Renal cortical epithelial cell (primary cell): ENCODE data around the gene UMODL1. TPM values are rescaled to one million over a fixed set of nuclear protein-coding genes. Genes with fewer than 3 reads are reported as not detected.
A peak's percentile ranks its signal among the peaks of the same experiment; 100 is the strongest.

ENCODE experiments used
- DNase-seq: peaks from one replicate; pipeline ENCODE4 v3.0.0-alpha.2; 2011; ENCODE audit warnings: low read depth
- total RNA-seq: library from RNA; depleted of rRNA; stranded (reverse); fragments of >200 nt; gene quantifications from 2 replicates; pipeline ENCODE4 v1.2.3, GENCODE V29; 2014

UMODL1 gene
- total RNA-seq, 1 donor from 2014 or later = not detected

DNA sequence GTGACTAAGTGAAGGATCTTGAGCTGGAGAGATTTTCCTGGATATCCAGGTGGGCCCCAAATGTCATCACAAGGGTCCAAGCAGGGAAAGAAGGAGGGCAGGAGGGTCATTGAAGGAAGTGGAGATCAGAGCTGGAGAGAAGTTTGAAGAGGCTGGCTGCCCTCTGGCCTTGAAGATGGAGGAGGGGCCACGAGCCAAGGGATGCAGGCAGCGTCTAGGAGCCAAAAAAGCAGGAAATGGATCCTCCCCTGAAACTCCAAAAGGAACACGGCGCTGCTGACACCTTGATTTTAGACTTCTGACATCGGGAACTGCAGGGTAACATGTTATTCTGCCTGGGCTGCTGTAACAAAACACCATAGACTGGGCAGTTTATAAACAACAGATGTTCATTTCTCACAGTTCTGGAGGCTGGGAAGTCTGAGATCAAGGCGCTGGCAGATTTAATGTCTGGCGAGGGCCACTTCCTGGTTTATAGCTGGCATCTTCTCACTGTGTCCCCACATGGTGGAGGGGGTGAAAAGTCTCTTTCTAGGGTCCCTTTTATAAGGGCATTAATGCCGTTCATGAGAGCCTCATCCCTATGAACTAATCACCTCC, 32.2 kb upstream of the UMODL1 start:
- no peak for DNase-seq

DNA sequence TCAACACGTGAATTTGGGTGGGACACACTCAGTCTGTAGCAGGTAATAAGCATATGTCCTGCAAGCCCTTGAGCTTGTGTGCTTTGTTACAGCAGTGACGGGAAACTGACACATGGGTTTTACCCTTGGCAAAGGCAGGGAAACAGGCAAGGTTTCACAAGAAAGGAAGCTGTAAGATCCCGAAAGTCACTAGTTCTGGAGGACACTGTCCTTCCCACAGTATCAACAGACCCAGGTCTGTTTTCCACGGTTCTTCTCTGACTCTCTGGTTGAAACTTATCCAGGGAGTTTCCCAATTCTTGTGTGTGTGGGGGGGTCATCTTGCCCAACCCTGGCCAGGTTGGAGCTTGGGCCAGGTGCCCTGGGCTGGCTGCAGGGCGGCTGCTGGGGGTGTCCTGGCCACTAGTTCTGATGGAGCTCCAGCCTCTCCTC, 31.6 kb upstream of the UMODL1 start:
- DNase-seq = peak; percentile 80

DNA sequence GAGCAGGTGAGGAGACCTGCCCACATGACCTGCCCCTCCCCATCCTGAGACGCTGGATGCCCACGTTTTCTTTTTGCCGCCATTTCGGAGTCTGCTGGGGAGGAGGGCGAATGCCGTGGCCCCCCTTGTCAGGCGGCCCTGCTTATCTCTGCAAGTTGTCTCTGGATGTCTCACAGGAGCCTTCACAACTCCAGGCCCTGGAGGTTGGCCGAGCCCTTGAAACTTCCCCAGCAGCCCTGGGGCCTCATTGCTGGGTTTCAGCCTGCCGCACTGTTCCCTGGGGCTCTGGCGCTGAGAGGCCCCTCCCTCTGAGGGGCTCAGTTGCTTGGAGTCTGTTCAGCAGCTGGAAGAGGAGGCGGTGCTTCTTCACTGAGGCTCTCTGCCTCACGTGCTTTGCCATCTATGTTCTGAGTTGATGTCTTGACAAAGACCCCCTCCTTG, 31.2 kb upstream of the UMODL1 start:
- no peak for DNase-seq

DNA sequence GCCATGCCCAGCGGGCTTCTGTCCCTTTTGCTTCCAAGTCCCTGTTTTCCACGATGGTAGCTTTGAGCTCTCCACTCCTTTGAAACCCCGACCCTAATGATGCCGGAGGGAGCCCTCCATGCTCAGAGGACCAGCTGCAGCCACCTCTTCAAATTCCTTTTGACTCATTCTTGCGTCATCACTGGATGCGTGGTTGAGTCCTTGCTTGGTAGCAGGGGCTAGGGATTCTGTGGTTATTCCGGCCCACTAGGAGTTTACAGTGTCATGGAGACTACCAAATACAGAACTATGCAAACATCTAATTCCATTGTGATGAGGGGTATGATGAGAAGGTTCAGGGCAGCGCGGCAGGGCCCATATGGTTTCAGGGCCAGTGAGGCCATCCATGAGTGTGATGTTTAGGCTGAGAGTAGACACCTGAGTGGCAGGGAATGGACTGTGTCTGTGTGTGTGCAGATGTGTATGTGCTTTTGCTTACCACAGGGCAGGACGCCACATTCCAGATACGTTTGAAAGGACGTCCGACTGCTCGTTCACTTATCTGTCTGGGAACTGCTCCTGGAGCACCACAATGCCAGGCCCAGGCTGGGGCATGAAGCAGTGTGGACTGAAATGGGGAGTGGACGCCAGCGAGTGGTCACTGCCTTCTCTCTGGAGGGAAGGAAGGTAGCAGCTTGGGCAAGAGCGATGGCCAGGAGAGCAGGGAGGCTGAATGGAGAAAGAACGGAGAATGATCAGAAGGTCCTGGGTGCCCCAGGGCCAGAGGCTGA, 30.5 kb upstream of the UMODL1 start:
- peak; percentile 99 for DNase-seq

DNA sequence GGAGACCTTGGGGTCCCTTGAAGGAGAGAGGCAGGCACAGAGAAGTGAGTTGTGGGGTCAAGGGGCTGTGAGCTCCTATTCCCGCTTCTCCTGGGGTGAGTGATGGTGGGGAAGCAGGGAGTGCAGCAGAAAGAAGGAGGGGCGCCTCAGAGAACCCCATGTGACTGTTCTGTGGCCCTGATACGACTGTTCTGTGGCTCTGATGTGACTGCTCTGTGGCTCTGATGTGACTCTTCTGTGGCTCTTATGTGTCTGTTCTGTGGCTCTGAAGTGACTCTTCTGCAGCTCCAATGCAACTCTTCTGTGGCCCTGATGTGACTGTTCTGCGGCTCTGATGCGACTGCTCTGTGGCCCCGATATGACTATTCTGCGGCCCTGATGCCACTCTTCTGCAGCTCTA, 29.9 kb upstream of the UMODL1 start:
- DNase-seq = no peak

- DNase-seq = no peak
These were observed 29.4 kb upstream of the UMODL1 start for GRCh38 chr21:42041711-42042110.

GRCh38 chr21:42042651-42043050, 28.5 kb upstream of the UMODL1 start:
- DNase-seq = no peak

GRCh38 chr21:42043201-42043895, 27.8 kb upstream of the UMODL1 start:
- DNase-seq = no peak

- no peak for DNase-seq
These were observed 27.2 kb upstream of the UMODL1 start for GRCh38 chr21:42043961-42044360.

GRCh38 chr21:42044871-42045495, 26.1 kb upstream of the UMODL1 start:
- no peak for DNase-seq

DNA sequence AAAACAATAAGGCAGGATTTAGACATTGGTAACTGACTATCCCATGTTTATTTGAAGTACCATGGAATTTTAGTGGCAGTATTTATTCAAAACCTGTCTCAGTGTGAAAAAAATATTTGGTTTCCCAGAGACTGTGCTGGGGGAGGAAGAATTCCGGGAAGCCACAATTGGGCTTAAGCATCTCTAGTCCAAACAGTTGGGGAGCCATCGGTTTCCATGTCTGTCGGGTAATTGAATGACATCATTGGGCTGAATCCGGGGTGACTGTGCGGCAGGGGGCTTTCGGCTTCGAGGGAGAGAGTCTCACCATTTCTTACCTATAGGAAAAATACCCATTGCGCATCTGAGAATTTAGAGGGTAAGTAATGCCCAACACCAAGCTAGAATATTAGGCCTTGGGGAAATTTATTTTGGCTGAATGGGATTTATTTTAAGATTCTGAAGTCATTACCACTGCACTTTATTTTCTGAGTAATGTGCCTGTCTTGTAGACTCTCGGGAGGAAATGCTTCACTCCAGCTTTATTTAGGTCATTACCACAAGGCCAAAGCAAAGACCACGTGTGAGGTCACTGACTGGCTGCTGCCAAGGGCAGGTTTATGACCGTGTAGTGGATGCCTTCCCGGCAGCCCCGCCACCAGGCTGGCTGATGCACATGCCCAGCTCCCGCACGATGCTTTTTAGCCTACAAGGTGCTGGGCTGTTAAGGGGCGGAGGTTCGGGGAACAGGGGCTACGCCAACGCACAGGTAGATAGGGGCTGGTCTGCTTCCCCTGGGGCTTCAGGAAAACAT, 23.1 kb upstream of the UMODL1 start:
- DNase-seq = peak; percentile 91

GRCh38 chr21:42048870-42049577, 22.1 kb upstream of the UMODL1 start:
- no peak for DNase-seq

- DNase-seq = no peak
These were observed 21.3 kb upstream of the UMODL1 start for GRCh38 chr21:42049578-42050430.

DNA sequence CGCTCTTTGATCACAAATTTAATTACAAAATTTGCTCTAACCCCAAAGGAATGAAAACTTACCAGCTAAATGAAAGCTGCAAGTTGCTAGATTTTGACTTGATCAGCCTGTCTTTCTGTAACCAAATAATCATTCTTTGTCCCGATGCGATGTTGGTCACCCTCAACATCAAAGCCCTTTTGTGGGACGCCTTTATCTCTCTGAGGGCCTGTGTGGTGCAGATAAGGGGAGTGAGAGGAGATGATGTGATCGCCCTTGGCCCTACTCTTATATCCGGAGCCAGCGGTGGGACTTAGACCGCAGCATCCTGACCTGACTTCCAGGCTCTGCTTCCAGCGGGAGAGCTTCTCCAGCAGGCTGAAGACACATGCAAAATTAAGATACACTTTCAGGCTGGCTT, 19.3 kb upstream of the UMODL1 start:
- DNase-seq = no peak

- DNase-seq = no peak
These were observed 15.7 kb upstream of the UMODL1 start for GRCh38 chr21:42055425-42055824.

- no peak for DNase-seq
These were observed 14.6 kb upstream of the UMODL1 start for GRCh38 chr21:42056468-42056867.

DNA sequence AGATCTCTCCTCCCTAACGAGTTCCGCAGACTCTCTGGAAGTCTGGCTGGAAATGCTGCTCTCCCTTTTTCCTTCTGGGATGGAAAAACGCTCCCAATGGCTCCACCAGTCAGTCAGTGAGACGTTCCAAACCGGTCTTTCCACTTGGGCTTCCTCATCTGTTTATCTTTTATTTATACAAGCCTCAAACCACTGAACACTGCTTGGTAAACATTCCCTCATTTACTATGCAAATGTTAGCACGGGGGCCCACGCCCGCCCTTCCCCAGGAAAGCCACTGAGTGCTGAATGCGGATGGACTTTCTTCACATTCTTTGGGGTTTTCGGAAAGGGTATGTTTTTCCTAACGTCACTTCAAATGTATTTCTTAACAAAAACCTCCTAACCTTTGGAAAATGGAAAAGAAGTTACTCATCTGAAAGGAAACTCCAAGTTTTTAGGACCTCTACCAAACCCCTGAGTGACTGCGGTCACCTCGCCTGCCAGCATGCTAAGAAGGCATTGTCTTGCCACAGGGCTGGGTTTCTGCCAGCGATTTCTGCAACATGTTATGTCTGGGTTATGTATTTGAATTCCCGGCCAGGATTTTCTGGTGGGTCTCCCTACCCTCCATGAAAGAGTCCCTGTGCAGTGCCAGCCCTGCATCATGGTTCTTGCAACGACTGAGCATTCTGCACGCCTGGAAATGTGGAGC, 14.0 kb upstream of the UMODL1 start:
- peak; percentile 44 for DNase-seq

GRCh38 chr21:42057851-42058437, 13.2 kb upstream of the UMODL1 start:
- no peak for DNase-seq

- DNase-seq = no peak
These were observed 12.4 kb upstream of the UMODL1 start for GRCh38 chr21:42058631-42059111.
